K562 (cell line): Measurements from ENCODE around the gene CD302.

Experiments used
- CTCF ChIP-seq, 3 experiments: IDR thresholded peaks in 2 of 3; conservative IDR thresholded peaks in 1 of 3; 2 replicates each; pipeline ENCODE4 v1.5.1; 2011 to 2012; ENCODE audit warnings: low read length in 3 of 3, mild to moderate bottlenecking in 3 of 3, control low read depth in 2 of 3, improper control_type of control experiment in 1 of 3, inconsistent platforms in 1 of 3, low read depth in 1 of 3, mixed read lengths in 1 of 3, moderate library complexity in 1 of 3; ENCODE audit not compliant: insufficient read depth in 2 of 3
- FOXM1 ChIP-seq, 2 experiments: fragments of 450-650 bp in 1 of 2; sonication (generic) in 1 of 2; formaldehyde crosslinking in 1 of 2; IDR thresholded peaks; 2 replicates each; pipeline versions ENCODE4 v1.6.1 to v1.9.0; 2017 to 2022; ENCODE audit warnings: low read depth in 2 of 2, mild to moderate bottlenecking in 2 of 2, missing genetic modification reagents in 1 of 2, moderate library complexity in 1 of 2
- GATA2 ChIP-seq: sonication (generic); formaldehyde crosslinking; IDR thresholded peaks from 2 replicates; pipeline ENCODE4 v1.4.0; 2020; ENCODE audit warnings: mild to moderate bottlenecking, missing genetic modification reagents
- MAZ ChIP-seq, 2 experiments: fragments of 450-650 bp in 1 of 2; sonication (generic) in 1 of 2; formaldehyde crosslinking; IDR thresholded peaks in 1 of 2; conservative IDR thresholded peaks in 1 of 2; 2 replicates each; pipeline versions ENCODE4 v1.4.0 to v1.5.0; 2020; ENCODE audit warnings: mild to moderate bottlenecking in 1 of 2, missing genetic modification reagents in 1 of 2
- MXI1 ChIP-seq: IDR thresholded peaks from 2 replicates; pipeline ENCODE4 v1.6.1; 2011; ENCODE audit warnings: low read depth, mild to moderate bottlenecking, improper control_type of control experiment, low read length
- RAD21 ChIP-seq, 2 experiments: fragments of 250-450 bp in 1 of 2; fragments of 450-650 bp in 1 of 2; sonication (Bioruptor Pico) in 1 of 2; formaldehyde crosslinking in 1 of 2; IDR thresholded peaks in 1 of 2; conservative IDR thresholded peaks in 1 of 2; 2 replicates each; pipeline versions ENCODE4 v1.4.0 to v1.8.0; 2020 to 2022; ENCODE audit warnings: mild to moderate bottlenecking in 2 of 2, moderate library complexity in 1 of 2
- STAT5B ChIP-seq: fragments of 250-450 bp; sonication (Bioruptor Pico); IDR thresholded peaks from 2 replicates; pipeline ENCODE4 v1.8.0; 2021; ENCODE audit warnings: mild to moderate bottlenecking, inconsistent platforms

GRCh38 chr2:159811232-159811631 lies 13.2 kb upstream of the CD302 start:
- no peak for TF ChIP-seq FOXM1 (IDR thresholded peaks at IDR 0.05; ENCODE audit: low read depth)
- no peak for TF ChIP-seq FOXM1 (CRISPR knock-in tag; IDR thresholded peaks at IDR 0.05; ENCODE audit: low read depth)
- no peak for TF ChIP-seq STAT5B (CRISPR knock-in tag)
- no peak for TF ChIP-seq RAD21 (CRISPR knock-in tag; conservative IDR thresholded peaks at IDR 0.05 in 1 of 2, IDR thresholded peaks at IDR 0.05 in 1 of 2)
- no peak for TF ChIP-seq CTCF (IDR thresholded peaks at IDR 0.05 in 2 of 3, conservative IDR thresholded peaks at IDR 0.05 in 1 of 3; ENCODE audit: insufficient read depth in 2 of 3, low read depth in 1 of 3, low read length in 3 of 3)
- TF ChIP-seq MXI1 = no peak
- TF ChIP-seq MAZ (CRISPR knock-in tag; conservative IDR thresholded peaks at IDR 0.05 in 1 of 2, IDR thresholded peaks at IDR 0.05 in 1 of 2) = no peak
- no peak for TF ChIP-seq GATA2 (CRISPR knock-in tag)
